Endodermal cell (in vitro differentiated cells): ENCODE measurements around the gene LGR6. TPM values are rescaled to one million over a fixed set of nuclear protein-coding genes. Genes with fewer than 3 reads are reported as not detected.

Source experiments
- DNase-seq: peaks from one replicate; pipeline ENCODE4 v3.0.0-alpha.2; 2017
- H3K27ac ChIP-seq: 2 replicates; pipeline ENCODE4 v1.5.1; 2013; ENCODE audit warnings: mild to moderate bottlenecking, low read depth, low read length, moderate library complexity
- H3K27me3 ChIP-seq: 2 replicates; pipeline ENCODE4 v1.6.1; 2013; ENCODE audit warnings: mild to moderate bottlenecking, low read length, moderate library complexity; ENCODE audit not compliant: insufficient read depth, control insufficient read depth, poor library complexity, severe bottlenecking
- H3K36me3 ChIP-seq: 2 replicates; pipeline ENCODE4 v1.7.0; 2013; ENCODE audit warnings: mild to moderate bottlenecking, low read length, moderate library complexity; ENCODE audit not compliant: control insufficient read depth, insufficient read depth
- H3K4me1 ChIP-seq: one replicate; pipeline ENCODE4 v1.7.0; 2013; ENCODE audit warnings: low read length; ENCODE audit not compliant: control insufficient read depth, insufficient read depth
- H3K4me3 ChIP-seq: 2 replicates; pipeline ENCODE4 v1.5.1; 2013; ENCODE audit warnings: mild to moderate bottlenecking, low read length, moderate library complexity
- H3K9ac ChIP-seq: 2 replicates; pipeline ENCODE4 v1.6.1; 2013; ENCODE audit warnings: mild to moderate bottlenecking, low read length, moderate library complexity; ENCODE audit not compliant: poor library complexity, severe bottlenecking; ENCODE audit errors: extremely low read depth
- H3K9me3 ChIP-seq: 2 replicates; pipeline ENCODE4 v1.6.1; 2013; ENCODE audit warnings: mild to moderate bottlenecking, low read length, moderate library complexity; ENCODE audit not compliant: control insufficient read depth
- H3K27ac Mint-ChIP-seq: 2 replicates; pipeline ENCODE4 v1.8.0; 2020; ENCODE audit warnings: mixed read lengths
- H3K27me3 Mint-ChIP-seq: 2 replicates; pipeline ENCODE4 v1.8.0; 2021; ENCODE audit warnings: mild to moderate bottlenecking, mixed read lengths; ENCODE audit not compliant: insufficient read depth
- H3K36me3 Mint-ChIP-seq: 2 replicates; pipeline ENCODE4 v1.8.0; 2020; ENCODE audit warnings: low read depth, mixed read lengths
- H3K4me1 Mint-ChIP-seq: 2 replicates; pipeline ENCODE4 v1.8.0; 2020; ENCODE audit warnings: mixed read lengths
- H3K4me3 Mint-ChIP-seq: 2 replicates; pipeline ENCODE4 v1.8.0; 2020; ENCODE audit warnings: mild to moderate bottlenecking, moderate library complexity, mixed read lengths
- H3K9me3 Mint-ChIP-seq: 2 replicates; pipeline ENCODE4 v1.8.0; 2020; ENCODE audit warnings: mild to moderate bottlenecking, mixed read lengths
- CTCF ChIP-seq: fragments of 200-600 bp; sonication (generic); conservative IDR thresholded peaks from 2 replicates; pipeline ENCODE4 v1.5.0; 2021; ENCODE audit warnings: antibody characterized with exemption, mild to moderate bottlenecking
- WGBS, 2 experiments: methylation state at CpG; one replicate each; pipeline versions ENCODE4 v1.1.5 to v1.1.7; 2013; ENCODE audit warnings: missing lambda C conversion rate in 2 of 2, mixed read lengths in 1 of 2; ENCODE audit not compliant: insufficient coverage in 1 of 2, insufficient read length in 1 of 2; 5-methylcytosine and 5-hydroxymethylcytosine counted together
- total RNA-seq, 2 donors: library from RNA; stranded (reverse); fragmentation: NEBNext Ultra II Directional in 1 of 2; extraction: Animal tissue kit (Norgen Biotek cat#: 25700) in 1 of 2; gene quantifications; 2 replicates in 1 of 2; 3 replicates in 1 of 2; pipeline ENCODE4 v1.2.1, GENCODE V29; 2021

The LGR6 gene
- total RNA-seq, 2 donors from 2014 or later: 0.73 to 1.5 TPM

GRCh38 chr1:202227997-202228401, 34.4 kb downstream of the LGR6 start:
- Histone ChIP-seq H3K9ac (no peak overlapping the region), H3K27ac (no peak overlapping the region), H3K36me3 (no peaks in the 10 kb centered on the region), H3K4me3 (no peak overlapping the region), H3K27me3 (no peaks in the 10 kb centered on the region), H3K4me1 (peaks cover 8% of the 10 kb centered on the region), H3K9me3 (no peaks in the 10 kb centered on the region)
- 93 to 100% methylated on average over 1 to 2 of the region's 2 CpGs for WGBS, 2 experiments
- no peak overlapping the region for H3K27ac Mint-ChIP-seq
- H3K27me3 Mint-ChIP-seq: peaks cover 9% of the 10 kb centered on the region
- peaks cover 22% of the 10 kb centered on the region for H3K4me1 Mint-ChIP-seq
- no peaks in the 10 kb centered on the region for H3K9me3 Mint-ChIP-seq
- H3K4me3 Mint-ChIP-seq: no peak overlapping the region
- DNase-seq: no peak
- no peaks in the 10 kb centered on the region for H3K36me3 Mint-ChIP-seq
- TF ChIP-seq CTCF: no peak

GRCh38 chr1:202228484-202229122, 35.0 kb downstream of the LGR6 start:
- TF ChIP-seq CTCF: no peak
- WGBS, 2 experiments: 86 to 92% methylated on average over 3 to 7 of the region's 7 CpGs

GRCh38 chr1:202229376-202229775, 35.8 kb downstream of the LGR6 start:
- H3K27me3 ChIP-seq: no peaks in the 10 kb centered on the region
- no peak for TF ChIP-seq CTCF
- Mint-ChIP-seq H3K36me3 (no peaks in the 10 kb centered on the region), H3K4me3 (no peak overlapping the region), H3K27ac (no peak overlapping the region), H3K4me1 (peaks cover 26% of the 10 kb centered on the region), H3K9me3 (no peaks in the 10 kb centered on the region), H3K27me3 (peaks cover 9% of the 10 kb centered on the region)
- H3K9ac ChIP-seq: no peak overlapping the region
- no peaks in the 10 kb centered on the region for H3K9me3 ChIP-seq
- no peak overlapping the region for H3K27ac ChIP-seq
- no peak for DNase-seq
- 86 to 94% methylated on average over 5 of the region's 5 CpGs for WGBS, 2 experiments
- no peak overlapping the region for H3K4me3 ChIP-seq
- H3K36me3 ChIP-seq: no peaks in the 10 kb centered on the region
- peaks cover 18% of the 10 kb centered on the region for H3K4me1 ChIP-seq

More at GRCh38 chr1:202228484-202229122, 35.0 kb downstream of the LGR6 start:
- no peak overlapping the region for H3K4me3 ChIP-seq
- Mint-ChIP-seq H3K4me3 (no peak overlapping the region), H3K36me3 (no peaks in the 10 kb centered on the region), H3K27ac (no peak overlapping the region), H3K9me3 (no peaks in the 10 kb centered on the region), H3K4me1 (peaks cover 28% of the 10 kb centered on the region), H3K27me3 (peaks cover 9% of the 10 kb centered on the region)
- no peaks in the 10 kb centered on the region for H3K9me3 ChIP-seq
- peaks cover 12% of the 10 kb centered on the region for H3K4me1 ChIP-seq
- no peaks in the 10 kb centered on the region for H3K27me3 ChIP-seq
- no peak overlapping the region for H3K9ac ChIP-seq
- H3K36me3 ChIP-seq: no peaks in the 10 kb centered on the region
- H3K27ac ChIP-seq: no peak overlapping the region
- no peak for DNase-seq
